HG03442 (cell line): Measurements from ENCODE around the gene RRN3.
A peak's percentile ranks its signal among the peaks of the same experiment; 100 is the strongest.
"Not testable (repeated sequence)": the region's sequence is repeated elsewhere in the genome, so short reads cannot be mapped to it uniquely, and the experiment has no call there.

ENCODE experiments used
- ATAC-seq: cut with Tn5 transposase; IDR thresholded peaks from one replicate; pipeline ENCODE4 v1.9.1; 2021; ENCODE audit warnings: mild to moderate bottlenecking, moderate library complexity; ENCODE audit not compliant: unreplicated experiment

Gene RRN3

DNA sequence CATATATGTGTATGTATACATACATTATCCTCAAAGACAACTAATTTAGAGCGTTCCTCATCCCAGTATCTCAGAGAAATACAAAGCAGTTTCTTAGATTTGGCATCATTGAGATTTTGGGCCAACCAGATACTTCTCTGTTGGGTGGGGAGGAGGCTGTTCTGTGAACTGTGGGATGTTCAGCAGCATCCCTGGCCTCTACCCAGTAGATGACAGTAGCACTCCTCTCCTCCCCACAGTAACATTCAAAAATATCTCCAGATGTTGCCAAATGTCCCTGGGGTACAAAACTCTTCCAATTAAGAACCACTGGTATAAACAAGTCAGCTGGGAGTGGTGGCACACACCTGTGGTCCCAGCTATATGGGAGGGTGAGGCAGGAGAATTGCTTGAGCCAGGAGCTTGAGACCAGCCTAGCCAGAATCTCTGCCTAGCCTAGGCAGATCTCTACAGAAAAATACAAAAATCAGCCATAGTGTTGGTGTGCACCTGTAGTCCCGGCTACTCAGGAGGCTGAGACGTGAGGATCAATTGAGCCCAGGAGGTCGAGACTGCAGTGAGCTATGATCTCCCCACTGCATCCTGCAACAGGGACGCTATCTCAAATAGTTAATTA, 6.4 kb upstream of the RRN3 start:
- not testable (repeated sequence) for ATAC-seq

DNA sequence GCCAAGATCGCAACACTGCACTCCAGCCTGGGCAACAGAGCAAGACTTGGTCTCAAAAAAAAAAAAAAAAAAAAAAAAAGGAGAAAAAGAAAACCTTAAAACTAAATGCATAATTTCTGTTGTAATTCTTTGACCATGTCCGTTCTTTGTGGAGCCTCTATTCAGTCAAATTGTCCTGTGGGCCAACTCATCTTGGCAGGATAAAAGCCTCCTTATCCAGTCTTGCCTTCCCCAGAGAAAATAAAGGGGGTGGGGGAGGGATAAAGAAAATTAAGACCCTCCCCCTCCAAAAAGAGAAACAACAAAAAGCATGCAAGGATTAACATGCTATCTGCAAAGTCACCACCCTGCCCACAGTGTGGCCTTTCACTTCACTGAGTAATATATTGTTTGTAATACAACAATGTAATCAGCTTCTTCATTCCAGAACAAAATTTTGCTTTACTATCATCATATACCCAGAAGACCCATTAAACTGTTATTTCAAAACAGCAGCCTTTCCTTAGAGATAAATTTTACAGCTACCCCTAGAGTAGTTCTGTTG, 5.4 kb upstream of the RRN3 start:
- not testable (repeated sequence) for ATAC-seq

DNA sequence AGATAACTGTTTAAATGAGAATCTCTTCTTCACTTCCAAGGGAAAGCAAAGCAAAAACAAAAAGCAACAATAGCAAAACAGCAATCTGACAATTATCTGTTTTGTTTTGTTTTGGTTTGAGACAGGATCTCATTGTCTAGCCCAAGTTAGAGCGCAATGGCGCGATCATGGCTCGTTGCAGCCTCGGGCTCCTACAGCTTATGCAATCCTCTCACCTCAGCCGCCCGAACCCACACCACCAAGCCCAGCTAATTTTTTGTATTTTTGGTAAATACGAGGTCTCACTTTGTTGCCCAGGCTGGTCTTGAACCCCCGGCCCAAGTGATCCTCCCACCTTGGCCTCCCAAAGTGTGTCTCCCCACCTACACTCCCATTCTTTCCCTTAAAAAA, 2.5 kb upstream of the RRN3 start:
- not testable (repeated sequence) for ATAC-seq

DNA sequence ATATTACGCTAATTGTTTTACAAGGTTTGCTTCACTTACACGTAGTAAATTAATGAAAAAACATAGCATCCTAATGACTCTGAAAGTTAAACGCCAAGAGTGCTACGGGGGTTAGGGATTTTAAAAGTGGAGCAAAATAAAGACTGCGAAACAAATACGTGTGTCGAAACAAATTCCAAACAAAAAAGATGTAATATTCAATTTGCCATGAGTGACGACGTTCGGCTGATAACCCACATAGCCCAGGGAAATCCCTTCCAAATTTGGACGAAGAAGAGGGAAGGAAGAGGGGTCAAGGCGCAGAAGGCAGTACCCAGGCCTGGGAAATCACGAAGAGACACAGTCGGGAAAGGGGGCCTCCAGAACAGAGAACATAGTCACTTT, 509 bp downstream of the RRN3 start:
- not testable (repeated sequence) for ATAC-seq

DNA sequence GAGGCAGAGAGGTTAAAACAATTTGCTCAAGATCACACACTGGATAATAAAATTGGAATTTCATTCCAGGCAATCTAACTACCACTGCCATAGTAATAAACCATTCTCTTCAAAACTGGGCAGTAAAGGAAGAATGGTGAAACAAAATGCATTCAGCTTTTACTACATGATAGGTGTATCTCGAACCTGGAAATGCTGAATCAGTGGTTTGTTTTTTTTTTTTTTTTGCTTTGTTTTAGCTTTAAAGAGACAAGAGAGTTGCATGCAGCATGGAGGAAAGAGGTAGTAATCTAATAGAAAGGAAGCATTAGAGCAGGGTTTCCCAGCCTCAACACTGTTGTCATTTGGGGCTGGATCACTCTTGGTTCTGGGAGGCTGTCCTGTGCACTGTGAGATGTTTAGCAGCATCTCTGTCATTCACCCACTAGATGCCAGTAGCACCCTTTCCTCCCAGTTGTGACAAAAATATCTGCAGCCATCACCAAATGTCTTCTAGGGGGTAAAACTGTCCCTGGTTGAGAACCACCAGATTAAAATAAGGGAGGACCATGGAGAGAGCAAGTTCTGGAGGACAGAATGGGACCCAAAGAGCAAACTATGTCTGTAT, 3.3 kb downstream of the RRN3 start:
- ATAC-seq = not testable (repeated sequence)

DNA sequence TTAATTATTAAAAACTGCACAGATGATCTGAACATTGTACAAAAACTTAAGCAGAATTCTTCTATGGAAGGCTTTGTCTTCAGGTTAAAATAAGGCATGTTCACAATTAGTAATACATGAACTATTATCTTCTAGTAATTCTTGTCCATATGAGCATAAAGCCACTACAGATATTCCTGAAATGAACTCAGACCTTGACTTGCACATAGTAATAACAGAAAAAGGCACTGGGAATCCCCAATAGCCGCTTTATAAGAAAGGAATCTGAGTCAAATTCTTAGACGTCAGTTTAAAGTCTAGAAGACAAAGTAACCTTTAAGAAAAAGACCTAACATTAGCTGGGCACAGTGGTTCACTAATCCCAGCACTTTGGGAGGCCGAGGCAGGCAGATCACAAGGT, 11.3 kb downstream of the RRN3 start:
- not testable (repeated sequence) for ATAC-seq

DNA sequence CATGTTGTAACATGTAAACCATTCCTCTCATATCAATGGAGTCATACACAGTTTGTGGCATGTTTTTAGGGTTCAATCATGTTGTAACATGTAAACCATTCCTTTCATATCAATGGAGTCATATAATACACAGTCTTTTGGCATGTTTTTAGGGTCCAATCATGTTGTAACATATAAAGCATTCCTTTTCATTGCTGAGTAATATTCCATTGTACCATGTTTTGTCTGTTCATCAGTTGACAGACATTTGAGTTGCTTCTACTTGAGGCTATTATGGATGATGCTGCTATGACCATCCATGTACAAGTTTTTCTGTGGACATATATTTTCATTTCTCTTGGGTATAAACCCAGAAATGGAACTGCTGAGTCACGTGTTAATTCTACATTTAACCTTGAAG, 13.2 kb downstream of the RRN3 start:
- ATAC-seq = not testable (repeated sequence)

DNA sequence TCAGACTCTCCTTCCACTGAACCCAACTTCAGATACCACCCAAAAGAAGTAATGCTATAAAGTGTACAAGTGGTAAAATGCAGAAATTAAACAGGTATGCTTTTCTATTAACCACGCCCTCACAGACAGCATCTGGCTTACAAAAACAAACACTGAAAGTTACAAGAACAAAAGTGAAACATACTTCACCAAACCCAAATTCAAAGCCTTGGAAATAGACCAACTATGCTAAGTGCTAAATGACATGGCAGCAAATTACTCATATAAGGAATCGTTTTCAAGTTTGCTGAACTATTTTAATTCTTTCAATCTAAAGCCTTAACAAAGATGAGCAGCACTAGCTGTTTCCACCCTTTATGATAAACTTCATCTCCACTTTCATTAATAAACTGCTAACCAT, 17.9 kb downstream of the RRN3 start:
- ATAC-seq = not testable (repeated sequence)

DNA sequence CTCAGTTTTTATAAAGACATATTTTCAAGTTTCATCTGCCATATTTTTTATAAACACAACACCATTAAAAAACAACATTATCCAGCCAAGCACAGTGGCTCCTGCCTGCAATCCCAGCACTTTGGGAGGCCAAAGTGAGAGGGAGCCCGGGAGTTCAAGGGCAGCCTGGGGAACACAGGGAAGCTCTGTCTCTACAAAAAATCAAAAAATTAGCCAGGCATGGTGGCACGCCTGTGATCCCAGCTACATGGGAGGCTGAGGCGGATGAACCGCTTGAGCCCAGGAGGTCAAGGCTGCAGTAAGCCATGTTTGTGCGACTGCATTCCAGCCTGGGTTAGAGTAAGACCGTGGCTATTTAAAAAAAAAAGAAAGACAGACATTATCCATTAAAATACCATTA, 21.0 kb downstream of the RRN3 start:
- ATAC-seq = no peak

DNA sequence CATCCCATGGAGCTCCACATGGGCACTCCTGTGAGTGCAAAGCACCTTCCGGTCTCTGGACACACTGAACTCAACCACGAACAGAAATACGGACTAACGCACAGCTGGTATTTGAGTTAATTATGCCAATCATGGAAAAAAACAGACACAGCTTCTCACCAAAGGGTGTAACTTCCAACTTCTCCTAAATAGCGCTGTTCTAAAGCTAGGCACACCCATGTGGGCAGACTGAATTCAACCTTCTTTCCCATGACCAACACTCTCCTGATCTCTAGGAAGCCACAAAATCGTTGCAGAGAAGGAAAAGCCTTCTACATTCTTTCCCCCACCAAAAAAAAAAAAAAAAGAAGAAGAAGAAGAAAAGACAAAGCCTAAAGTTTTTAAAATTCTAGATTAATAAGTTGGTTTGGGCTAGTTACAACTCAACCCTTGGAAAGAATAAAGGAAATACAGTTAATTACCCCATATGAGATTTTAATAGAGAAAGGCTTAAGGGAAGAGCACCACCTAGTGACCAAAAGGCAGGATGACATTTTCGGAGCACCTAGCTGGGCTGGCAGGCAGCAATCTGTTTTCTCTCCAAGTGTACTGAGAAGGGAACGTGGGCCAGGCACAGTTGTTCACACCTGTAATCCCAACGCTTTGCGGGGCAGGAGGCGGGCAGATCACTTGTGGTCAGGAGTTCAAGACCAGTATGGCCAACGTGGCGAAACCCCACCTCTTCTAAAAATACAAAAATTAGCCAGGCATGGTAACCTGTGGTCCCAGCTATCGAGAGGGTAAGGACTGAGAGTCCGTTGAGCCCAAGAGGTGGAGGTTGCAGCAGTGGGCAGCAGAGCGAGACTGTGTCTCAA, 21.9 kb downstream of the RRN3 start:
- peak; percentile 32 for ATAC-seq

DNA sequence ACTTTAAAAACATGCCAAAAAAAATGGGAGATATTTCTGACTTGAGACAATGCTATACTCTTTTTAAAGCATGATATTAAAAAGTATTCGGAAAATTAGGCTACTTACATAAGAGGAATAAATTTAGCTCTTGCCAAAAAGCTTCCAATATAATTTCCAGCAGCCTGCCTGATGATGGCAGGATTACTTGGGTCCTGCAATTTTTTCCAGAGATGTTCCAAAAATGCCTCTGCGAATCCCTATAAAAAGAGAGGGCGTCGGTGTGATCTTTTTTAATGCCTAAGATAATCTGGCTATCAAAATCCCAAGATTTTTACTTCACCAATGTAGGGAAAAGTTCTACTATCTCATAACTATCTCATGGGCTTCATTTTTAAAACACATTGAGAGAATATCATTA, 23.1 kb downstream of the RRN3 start:
- ATAC-seq = not testable (repeated sequence)

DNA sequence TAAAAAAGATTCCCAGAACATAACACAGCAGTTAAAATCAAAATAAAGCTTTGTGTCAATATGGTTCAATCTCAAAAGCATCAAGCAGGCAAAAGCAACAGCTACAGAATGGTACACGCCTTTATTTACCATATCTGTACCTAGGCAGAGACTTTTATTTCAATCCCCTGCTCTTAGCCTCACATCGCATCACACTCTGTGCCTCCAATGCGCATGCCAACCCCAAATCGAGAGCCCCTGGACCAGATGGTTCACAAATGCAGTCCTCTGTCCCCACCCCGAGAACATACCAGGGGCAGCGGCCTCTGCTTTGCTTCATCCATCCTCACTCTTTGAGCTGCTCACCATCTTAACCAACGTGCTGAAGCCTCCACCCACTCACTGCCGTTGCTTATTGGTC, 27.4 kb downstream of the RRN3 start:
- ATAC-seq = not testable (repeated sequence)

DNA sequence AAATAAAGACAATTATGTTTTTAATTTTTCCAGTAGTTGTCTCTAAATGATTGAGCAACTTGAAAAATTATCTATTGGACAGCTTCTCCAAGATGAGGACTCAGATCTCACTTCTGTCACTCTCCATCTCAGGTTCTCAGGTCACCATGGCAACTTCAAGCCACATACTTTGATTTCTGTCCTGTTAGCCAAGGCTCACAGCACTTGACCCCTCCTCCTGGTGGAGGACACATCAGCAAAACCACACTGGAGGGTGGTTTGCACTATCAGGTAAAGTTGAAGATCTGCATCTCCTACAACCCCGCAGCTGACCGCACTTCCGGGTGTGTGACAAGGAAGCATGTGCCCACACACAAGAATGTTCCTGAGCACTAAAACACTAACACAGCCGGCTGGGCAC, 28.1 kb downstream of the RRN3 start:
- ATAC-seq = not testable (repeated sequence)

DNA sequence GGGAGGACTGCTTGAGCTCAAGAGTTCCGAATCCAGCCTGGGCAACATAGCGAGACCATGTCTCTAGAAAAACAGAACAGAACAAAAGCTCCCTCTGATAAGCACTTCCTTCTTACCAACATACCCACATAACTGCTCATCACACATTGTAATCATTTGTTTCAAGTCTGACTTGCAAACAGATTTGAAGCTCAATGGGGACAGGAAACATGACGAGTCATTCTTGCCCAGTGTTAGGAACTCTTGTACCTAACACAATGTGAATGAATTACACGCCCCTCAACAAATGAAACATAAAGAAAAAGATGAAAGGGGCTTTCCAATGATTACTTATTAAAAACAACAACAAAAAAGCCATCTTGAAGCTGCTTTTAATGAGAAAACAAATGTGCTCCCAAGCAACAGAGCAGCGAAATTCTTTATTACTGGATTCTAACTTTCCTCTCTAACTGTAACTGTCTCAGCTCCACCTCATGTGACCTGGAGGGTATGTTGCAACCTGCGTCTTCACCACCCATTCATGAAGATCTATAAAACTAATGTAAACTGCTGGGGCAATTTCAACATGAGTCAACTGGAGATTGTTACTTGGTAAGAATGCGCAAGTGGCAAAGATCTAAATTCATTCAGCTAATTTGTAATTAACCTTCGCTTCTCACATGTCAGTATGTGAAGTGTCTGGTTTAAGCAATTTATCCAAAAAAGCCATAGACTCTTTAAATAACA, 31.8 kb downstream of the RRN3 start:
- ATAC-seq = not testable (repeated sequence)

DNA sequence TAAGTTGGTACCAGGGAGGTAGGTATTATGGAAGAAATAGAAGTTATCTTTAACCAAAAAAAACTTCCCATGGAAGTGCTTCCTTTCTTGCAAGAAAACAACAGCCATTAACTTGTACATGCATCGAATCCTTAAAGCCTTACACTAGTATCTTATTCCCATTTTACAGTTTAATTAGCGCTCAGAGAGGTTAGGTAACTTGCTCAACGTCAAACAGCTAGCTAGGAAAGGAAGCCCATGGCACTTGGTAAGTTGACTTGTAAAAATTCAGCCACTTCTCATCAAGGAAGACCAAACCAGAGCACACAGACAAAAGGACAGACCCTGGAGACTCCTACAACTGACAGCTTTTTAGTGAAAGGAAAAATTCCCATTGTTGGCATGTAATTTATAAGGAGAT, 34.7 kb downstream of the RRN3 start:
- ATAC-seq = no peak

DNA sequence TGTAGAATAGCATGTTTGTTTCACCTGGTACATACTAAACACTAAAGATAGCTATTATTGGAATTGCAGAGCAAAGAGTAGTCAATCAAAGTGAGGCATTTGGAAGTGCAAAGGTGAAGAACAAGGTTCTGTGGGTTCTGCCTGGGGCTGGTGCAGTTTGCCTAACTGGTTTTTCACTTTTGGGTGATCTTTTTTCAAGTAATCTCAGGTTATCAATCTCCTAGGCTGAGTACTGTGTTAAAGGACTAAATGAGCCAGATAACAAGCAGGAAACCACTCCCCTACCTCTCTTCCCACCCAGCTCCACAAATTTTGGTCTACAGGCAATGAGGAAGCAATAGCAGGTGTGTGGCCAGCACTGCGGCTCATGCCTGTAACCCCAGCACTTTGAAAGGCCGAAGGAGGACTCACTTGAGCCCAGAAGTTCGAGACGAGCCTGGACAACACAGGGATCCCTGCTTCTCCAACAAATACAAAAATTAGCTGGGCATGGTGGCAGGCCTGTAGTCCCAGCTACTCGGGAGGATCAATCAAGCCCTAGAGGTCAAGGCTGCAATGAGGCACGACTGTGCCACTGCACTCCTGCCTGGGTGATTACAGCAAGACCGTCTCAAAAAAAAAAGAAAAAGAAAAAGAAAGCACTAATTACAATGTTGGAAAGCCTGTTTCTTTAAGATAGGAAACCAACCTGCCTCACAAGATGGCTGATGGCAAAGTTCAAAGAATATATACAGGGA, 36.2 kb downstream of the RRN3 start:
- ATAC-seq = no peak

DNA sequence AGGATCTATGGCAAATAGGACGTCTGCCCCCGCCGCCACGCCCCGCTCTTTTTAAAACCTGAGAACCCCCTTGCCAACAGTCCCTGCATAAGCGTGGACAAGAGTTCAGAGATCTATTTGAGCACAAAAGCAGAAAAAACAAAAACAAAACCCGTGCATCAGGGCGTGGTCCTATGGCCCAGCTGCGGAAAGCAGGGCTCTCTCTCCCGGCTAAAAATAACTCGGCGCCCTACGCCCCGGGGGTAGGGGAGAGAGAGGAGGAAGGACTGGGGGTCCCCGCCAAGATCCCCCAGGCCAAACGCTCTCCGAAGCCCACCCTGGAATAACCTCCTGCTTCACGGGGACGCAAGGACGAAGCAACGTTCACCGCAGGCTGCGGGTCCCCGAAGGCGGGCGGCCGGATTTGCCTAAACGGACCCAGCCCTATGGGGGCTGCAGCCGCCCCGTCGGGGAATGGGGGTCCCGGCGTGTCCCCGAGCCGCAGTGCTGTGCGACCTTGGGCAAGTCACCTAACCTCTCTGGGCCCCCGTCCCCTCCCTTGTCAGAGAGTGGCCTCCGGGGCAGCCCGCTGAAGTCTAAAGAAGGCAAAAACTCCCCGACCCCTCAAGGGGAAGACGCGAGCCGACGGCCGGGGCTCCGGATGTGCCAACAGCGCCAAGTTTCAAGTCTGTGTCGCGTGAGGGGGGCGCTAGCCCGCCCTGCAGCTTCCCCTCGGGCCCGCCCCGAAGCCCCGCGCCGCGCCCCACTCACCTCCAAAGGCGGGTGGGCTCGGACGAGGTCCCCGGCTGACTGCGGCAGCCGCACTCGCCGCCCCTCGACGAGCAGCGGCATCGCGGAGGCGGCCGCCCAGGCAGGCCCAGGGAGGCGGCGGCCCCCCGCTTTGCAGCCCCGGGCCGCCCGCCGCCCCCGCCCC, 38.7 kb downstream of the RRN3 start:
- peak; percentile 65 for ATAC-seq

DNA sequence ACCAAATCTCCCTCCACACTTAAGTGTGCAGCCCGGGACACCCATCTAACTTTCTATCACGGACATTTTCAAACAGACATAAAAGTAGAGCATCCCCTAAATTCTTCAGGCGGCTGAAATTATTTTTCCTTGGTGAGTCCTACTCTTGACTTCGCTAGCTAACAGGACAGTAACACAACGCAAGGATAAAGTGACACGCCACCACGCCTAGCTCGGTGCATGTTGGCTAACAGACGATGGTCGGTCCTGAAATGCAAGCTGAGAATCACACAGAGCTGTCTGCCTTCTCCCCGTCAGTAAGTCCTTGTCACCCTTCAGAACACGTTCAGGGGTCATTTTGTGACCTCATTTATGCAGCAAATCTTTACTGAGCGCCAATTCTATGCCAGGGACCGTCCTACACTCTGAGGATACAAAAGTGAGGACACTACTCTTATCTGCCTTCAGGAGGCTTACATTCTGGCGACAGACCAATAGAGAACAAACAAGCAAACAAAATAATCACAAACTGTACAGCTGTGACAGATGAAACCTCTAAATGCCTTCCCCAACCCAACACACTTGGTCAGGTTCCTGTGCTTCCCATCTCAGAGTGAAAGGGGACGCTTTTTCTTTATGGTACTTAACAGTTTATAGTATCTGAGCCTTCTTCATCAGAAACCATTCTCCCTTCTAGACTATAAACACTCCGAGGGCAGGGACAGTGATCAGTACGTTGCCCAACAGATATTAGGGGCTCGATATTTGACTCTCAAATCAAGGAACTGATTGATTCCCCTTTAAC, 39.5 kb downstream of the RRN3 start:
- ATAC-seq = no peak

DNA sequence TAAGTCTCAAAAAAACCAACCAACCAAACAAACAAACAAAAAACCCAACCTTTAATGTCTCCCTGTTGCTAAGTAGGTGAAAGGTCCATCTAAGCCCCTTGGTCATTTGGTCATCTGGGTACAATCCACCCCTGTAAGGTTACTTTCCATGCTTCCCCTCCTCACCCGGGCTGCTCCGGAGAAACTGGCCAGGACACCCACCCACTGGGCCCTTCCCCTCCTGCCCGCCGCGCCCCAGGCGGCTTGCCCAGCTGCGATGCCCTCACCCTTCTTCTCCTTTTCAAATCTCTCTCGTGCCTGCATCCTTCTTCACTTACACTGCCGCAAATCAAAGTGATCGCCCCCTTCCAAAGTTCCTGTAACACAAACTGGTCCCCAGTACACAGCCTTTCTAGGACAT, 40.2 kb downstream of the RRN3 start:
- no peak for ATAC-seq
